ENCODE data around the gene GABRG1.

The GABRG1 gene

DNA sequence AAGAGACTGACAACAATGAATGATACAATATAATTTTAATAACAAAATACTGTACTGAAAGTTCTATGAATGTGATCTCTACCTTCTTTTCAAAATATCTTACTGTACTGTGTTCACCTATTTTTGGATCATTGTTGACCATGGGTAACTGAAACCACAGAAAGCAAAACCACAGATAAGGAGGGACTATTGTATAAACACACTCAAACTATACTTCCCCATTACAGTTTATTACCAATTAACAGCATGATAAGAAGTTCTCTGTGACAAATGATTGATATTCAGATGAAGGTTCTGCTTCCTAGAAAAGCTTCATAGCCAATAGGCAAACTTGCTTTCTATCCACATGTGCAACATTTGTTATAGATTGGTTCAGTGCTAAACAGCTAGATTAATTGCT, 50.1 kb downstream of the GABRG1 start:
- in situ Hi-C loops (cut with MboI; ENCODE audit: low pct_unique_long_range_greater_than_20kb, low sequenced_read_pairs, unreplicated experiment): no loop called here
- DNase-seq (ENCODE audit: low spot score): no peak
- TF ChIP-seq, protein P1, sequence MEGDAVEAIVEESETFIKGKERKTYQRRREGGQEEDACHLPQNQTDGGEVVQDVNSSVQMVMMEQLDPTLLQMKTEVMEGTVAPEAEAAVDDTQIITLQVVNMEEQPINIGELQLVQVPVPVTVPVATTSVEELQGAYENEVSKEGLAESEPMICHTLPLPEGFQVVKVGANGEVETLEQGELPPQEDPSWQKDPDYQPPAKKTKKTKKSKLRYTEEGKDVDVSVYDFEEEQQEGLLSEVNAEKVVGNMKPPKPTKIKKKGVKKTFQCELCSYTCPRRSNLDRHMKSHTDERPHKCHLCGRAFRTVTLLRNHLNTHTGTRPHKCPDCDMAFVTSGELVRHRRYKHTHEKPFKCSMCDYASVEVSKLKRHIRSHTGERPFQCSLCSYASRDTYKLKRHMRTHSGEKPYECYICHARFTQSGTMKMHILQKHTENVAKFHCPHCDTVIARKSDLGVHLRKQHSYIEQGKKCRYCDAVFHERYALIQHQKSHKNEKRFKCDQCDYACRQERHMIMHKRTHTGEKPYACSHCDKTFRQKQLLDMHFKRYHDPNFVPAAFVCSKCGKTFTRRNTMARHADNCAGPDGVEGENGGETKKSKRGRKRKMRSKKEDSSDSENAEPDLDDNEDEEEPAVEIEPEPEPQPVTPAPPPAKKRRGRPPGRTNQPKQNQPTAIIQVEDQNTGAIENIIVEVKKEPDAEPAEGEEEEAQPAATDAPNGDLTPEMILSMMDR (IDR thresholded peaks at IDR 0.05; ENCODE audit: extremely low read depth, insufficient read depth, missing control alignments): no peak

DNA sequence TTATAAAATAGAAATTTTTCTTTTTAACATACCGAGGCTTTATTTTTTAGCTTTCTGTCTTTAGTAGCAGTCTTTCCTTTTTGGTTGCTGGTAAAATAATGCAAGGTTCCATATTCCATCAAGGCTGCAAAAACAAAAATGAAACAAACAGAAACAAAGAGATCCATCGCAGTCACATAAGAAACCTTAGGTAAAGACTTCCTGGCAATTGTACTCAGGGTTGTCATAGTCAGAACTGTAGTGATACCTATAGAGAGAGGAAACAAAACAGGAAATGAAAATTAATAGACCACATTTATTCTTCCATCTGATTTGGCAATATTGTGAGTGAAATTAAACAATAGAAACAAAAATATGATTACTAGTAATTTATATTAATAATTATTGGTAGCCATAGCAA, 72.5 kb downstream of the GABRG1 start:
- TF ChIP-seq, protein P1 (IDR thresholded peaks at IDR 0.05; ENCODE audit: extremely low read depth, insufficient read depth, missing control alignments): no peak
- in situ Hi-C loops (cut with MboI; ENCODE audit: low pct_unique_long_range_greater_than_20kb, low sequenced_read_pairs, unreplicated experiment): no loop called here

DNA sequence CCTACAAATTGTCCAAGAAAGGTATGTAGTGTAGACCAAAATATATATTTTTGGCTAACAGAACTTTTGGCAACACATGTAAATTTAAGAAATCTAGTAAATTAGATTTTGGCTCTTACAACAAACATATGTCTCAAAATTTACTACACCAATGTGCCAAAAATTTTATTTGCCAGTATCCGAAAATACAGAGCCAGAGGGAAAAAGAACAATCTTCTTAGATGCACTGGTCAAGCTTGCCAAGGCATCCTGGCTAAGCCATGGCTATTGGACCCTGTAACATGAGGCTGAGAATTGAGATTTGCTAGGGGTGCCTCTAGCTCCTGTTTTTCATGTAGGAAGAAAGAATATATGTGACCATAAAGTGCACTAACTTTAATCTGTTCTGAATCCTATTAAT, 91.8 kb downstream of the GABRG1 start:
- TF ChIP-seq, protein P1 (IDR thresholded peaks at IDR 0.05; ENCODE audit: extremely low read depth, insufficient read depth, missing control alignments): no peak
- in situ Hi-C loops (cut with MboI; ENCODE audit: low pct_unique_long_range_greater_than_20kb, low sequenced_read_pairs, unreplicated experiment): no loop called here

More for the DNA sequence above, 72.5 kb downstream of the GABRG1 start:
- DNase-seq (ENCODE audit: low spot score): no peak

DNA sequence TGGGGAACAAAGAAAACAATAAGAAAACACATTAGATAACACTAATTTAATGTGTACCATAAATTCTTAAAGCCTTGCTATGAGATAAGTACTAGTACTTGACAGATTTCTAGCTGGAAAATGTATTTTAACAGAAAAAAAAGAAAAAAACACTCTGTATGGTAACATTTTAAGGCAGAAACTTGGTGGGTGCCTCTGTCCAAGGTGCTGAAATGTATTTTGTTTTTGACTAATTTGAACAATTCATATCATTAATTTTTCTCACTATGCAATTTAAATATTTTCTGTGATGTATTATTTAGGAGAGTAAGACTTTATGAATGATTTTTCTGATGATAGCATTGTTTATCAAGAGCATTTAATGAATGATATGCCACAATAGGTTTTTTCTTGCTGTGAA, 107.5 kb downstream of the GABRG1 start:
- DNase-seq (ENCODE audit: low spot score): no peak
- in situ Hi-C loops (cut with MboI; ENCODE audit: low pct_unique_long_range_greater_than_20kb, low sequenced_read_pairs, unreplicated experiment): no loop called here
- TF ChIP-seq, protein P1 (IDR thresholded peaks at IDR 0.05; ENCODE audit: extremely low read depth, insufficient read depth, missing control alignments): no peak

More for the DNA sequence above, 91.8 kb downstream of the GABRG1 start:
- DNase-seq (ENCODE audit: low spot score): no peak

DNA sequence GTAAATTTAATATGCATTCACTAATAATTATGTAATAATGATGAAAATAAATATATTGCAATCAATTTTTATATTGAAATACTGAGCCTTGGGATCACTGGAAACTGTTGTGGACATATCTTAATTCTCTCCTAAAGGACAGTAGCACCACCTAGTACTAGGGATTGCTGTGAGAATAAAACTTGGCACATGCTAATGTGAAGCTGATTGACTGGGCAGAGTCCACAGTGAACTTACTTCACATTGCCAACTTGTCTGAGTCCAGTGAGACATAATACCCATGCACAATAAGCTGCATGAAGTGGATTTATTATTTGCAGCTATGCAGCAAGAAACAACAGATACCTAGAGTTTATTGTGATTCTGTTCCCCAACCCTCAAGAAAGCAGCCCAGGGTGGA, 131.1 kb downstream of the GABRG1 start:
- in situ Hi-C loops (cut with MboI; ENCODE audit: low pct_unique_long_range_greater_than_20kb, low sequenced_read_pairs, unreplicated experiment): no loop called here
- no peak for DNase-seq (ENCODE audit: low spot score)
- TF ChIP-seq, protein P1 (IDR thresholded peaks at IDR 0.05; ENCODE audit: extremely low read depth, insufficient read depth, missing control alignments): no peak

DNA sequence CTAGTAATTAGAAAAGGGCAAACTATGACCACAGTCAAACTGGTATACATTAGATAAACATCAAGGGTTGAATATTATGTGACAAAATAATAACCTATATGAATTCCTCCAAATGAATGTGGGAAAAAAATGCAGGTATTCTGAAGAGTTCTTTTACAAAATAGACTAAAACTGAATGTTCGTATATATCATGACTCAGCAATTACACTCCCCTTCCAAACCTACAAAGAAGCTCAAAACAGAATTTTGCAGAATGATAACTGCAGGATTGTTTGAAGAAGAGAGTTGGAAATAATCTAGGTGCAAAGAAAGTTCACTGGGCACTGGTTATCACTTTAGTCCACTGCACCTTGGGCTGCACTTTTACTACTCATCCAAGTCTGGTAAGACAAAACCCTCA, 134.1 kb downstream of the GABRG1 start:
- TF ChIP-seq, protein P1 (IDR thresholded peaks at IDR 0.05; ENCODE audit: extremely low read depth, insufficient read depth, missing control alignments): no peak
- in situ Hi-C loops (cut with MboI; ENCODE audit: low pct_unique_long_range_greater_than_20kb, low sequenced_read_pairs, unreplicated experiment): no loop called here
- DNase-seq (ENCODE audit: low spot score): no peak

DNA sequence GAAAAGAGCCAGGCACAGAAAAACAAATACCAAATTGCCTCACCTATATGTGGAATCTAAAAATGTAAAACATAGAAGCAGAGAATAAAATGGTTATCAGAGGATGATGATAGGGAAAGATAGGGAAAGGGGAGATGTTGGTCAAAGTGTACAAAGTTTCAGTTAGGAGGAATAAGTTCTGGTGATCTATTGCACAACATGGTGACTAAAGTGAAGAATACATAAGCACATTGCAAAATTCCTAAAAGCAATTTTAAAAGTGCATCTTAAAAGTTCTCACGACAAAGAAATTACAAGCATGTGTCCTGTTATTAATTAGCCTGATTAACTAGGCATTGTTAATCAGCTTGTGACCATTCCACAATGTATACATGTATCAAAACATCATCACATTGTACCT, 136.0 kb downstream of the GABRG1 start:
- in situ Hi-C loops (cut with MboI; ENCODE audit: low pct_unique_long_range_greater_than_20kb, low sequenced_read_pairs, unreplicated experiment): no loop called here
- TF ChIP-seq, protein P1 (IDR thresholded peaks at IDR 0.05; ENCODE audit: extremely low read depth, insufficient read depth, missing control alignments): no peak
- DNase-seq (ENCODE audit: low spot score): no peak
